ENCODE measurements around the gene LCN10. TPM values are rescaled to one million over a fixed set of nuclear protein-coding genes. Genes with fewer than 3 reads are reported as not detected.

Gene LCN10
- total RNA-seq, 1 donor from 2014 or later, result not detected

- no peak for DNase-seq (ENCODE audit: low spot score)
- TF ChIP-seq CTCF (IDR thresholded peaks at IDR 0.05) (no peak), EZH2 (IDR thresholded peaks at IDR 0.05) (no peak), EZH2phosphoT487 (IDR thresholded peaks at IDR 0.05) (no peak)
- no peaks in the 10 kb centered on the region for H3K36me3 ChIP-seq
- peaks cover 15% of the 10 kb centered on the region for H3K27me3 Mint-ChIP-seq (ENCODE audit: insufficient read depth, low read depth)
- peak overlapping the region; percentile 59 for H3K4me3 Mint-ChIP-seq
- peaks cover 11% of the 10 kb centered on the region for H3K4me1 ChIP-seq
- no peak overlapping the region for H2AFZ ChIP-seq (replicated peaks)
- no peaks in the 10 kb centered on the region for H3K9me3 ChIP-seq (ENCODE audit: low read depth)
- H3K9me3 Mint-ChIP-seq, result no peaks in the 10 kb centered on the region
- peaks cover 72% of the 10 kb centered on the region for H4K20me1 ChIP-seq (ENCODE audit: low read depth)
- H3K27ac ChIP-seq, result no peak overlapping the region
- peaks cover 59% of the 10 kb centered on the region for H3F3A ChIP-seq (ENCODE audit: low read depth)
- no peak overlapping the region for H3K4me3 ChIP-seq
- H3K27me3 ChIP-seq, result peaks cover 17% of the 10 kb centered on the region
- H3K4me2 ChIP-seq, result peak overlapping the region; percentile 29
- H3K9ac ChIP-seq, result no peak overlapping the region
- peaks cover 43% of the 10 kb centered on the region for H3K79me2 ChIP-seq (ENCODE audit: low read depth)
- peaks cover 21% of the 10 kb centered on the region for H3K36me3 Mint-ChIP-seq
- H3K27ac Mint-ChIP-seq, result no peak overlapping the region
- peaks cover 35% of the 10 kb centered on the region for H3K4me1 Mint-ChIP-seq
Measured at GRCh38 chr9:136725612-136726011, 17.1 kb downstream of the LCN10 start.

GRCh38 chr9:136724772-136725171 is 18.0 kb downstream of the LCN10 start:
- no peak overlapping the region for H3K4me2 ChIP-seq
- H3F3A ChIP-seq (ENCODE audit: low read depth), result peaks cover 65% of the 10 kb centered on the region
- no peak overlapping the region for H3K9ac ChIP-seq
- H3K27ac Mint-ChIP-seq, result no peak overlapping the region
- H3K36me3 Mint-ChIP-seq, result peaks cover 21% of the 10 kb centered on the region
- no peak overlapping the region for H3K27ac ChIP-seq
- peaks cover 20% of the 10 kb centered on the region for H3K27me3 Mint-ChIP-seq (ENCODE audit: insufficient read depth, low read depth)
- peaks cover 43% of the 10 kb centered on the region for H3K4me1 Mint-ChIP-seq
- no peak overlapping the region for H3K4me3 Mint-ChIP-seq
- no peak overlapping the region for H3K4me3 ChIP-seq
- H4K20me1 ChIP-seq (ENCODE audit: low read depth), result peaks cover 80% of the 10 kb centered on the region
- H3K9me3 ChIP-seq (ENCODE audit: low read depth), result no peaks in the 10 kb centered on the region
- peaks cover 41% of the 10 kb centered on the region for H3K79me2 ChIP-seq (ENCODE audit: low read depth)
- peaks cover 17% of the 10 kb centered on the region for H3K27me3 ChIP-seq
- DNase-seq (ENCODE audit: low spot score), result no peak
- peaks cover 20% of the 10 kb centered on the region for H3K4me1 ChIP-seq
- no peaks in the 10 kb centered on the region for H3K9me3 Mint-ChIP-seq
- TF ChIP-seq EZH2 (IDR thresholded peaks at IDR 0.05) (no peak), EZH2phosphoT487 (IDR thresholded peaks at IDR 0.05) (no peak)
- H3K36me3 ChIP-seq, result no peaks in the 10 kb centered on the region
- H2AFZ ChIP-seq (replicated peaks), result no peak overlapping the region

GRCh38 chr9:136723989-136724388 is 18.8 kb downstream of the LCN10 start:
- Histone ChIP-seq H3K4me1 (peaks cover 20% of the 10 kb centered on the region), H3K36me3 (no peaks in the 10 kb centered on the region)

More at GRCh38 chr9:136723989-136724388, 18.8 kb downstream of the LCN10 start:
- Histone ChIP-seq H3K79me2 (ENCODE audit: low read depth) (peaks cover 36% of the 10 kb centered on the region), H3K4me3 (no peak overlapping the region), H3K4me2 (no peak overlapping the region), H3K9ac (no peak overlapping the region), H2AFZ (replicated peaks) (no peak overlapping the region), H3K27me3 (peaks cover 9% of the 10 kb centered on the region), H3K9me3 (ENCODE audit: low read depth) (no peaks in the 10 kb centered on the region), H3F3A (ENCODE audit: low read depth) (peaks cover 62% of the 10 kb centered on the region), H3K27ac (no peak overlapping the region), H4K20me1 (ENCODE audit: low read depth) (peaks cover 87% of the 10 kb centered on the region)
- H3K4me3 Mint-ChIP-seq, result no peak overlapping the region
- peaks cover 40% of the 10 kb centered on the region for H3K4me1 Mint-ChIP-seq
- H3K27ac Mint-ChIP-seq, result no peak overlapping the region
- DNase-seq (ENCODE audit: low spot score), result no peak
- TF ChIP-seq EZH2 (IDR thresholded peaks at IDR 0.05), result no peak
- TF ChIP-seq CTCF (IDR thresholded peaks at IDR 0.05), result no peak
- no peak for TF ChIP-seq EZH2phosphoT487 (IDR thresholded peaks at IDR 0.05)
- peaks cover 21% of the 10 kb centered on the region for H3K36me3 Mint-ChIP-seq
- no peaks in the 10 kb centered on the region for H3K9me3 Mint-ChIP-seq
- peaks cover 20% of the 10 kb centered on the region for H3K27me3 Mint-ChIP-seq (ENCODE audit: insufficient read depth, low read depth)
